Fibroblast of lung (primary cell): ENCODE data around the gene ZNF526. TPM values are rescaled to one million over a fixed set of nuclear protein-coding genes. Genes with fewer than 3 reads are reported as not detected.
A peak's percentile ranks its signal among the peaks of the same experiment; 100 is the strongest.

ENCODE experiments used
- DNase-seq, 2 donors: peaks; one replicate each; pipeline versions ENCODE4 v3.0.0 to v3.0.0-alpha.2; 2010; ENCODE audit warnings: low read depth in 2 of 2
- H2AFZ ChIP-seq: 2 replicates; pipeline ENCODE4 v1.5.1; 2012; ENCODE audit warnings: low read length, control low read depth, inconsistent platforms
- H3K27ac ChIP-seq: 2 replicates; pipeline ENCODE4 v1.5.1; 2011; ENCODE audit warnings: low read length, control low read depth; ENCODE audit not compliant: insufficient read depth
- H3K27me3 ChIP-seq: 2 replicates; pipeline ENCODE4 v1.5.1; 2011; ENCODE audit warnings: mild to moderate bottlenecking, low read length; ENCODE audit not compliant: control insufficient read depth, insufficient read depth
- H3K36me3 ChIP-seq: 2 replicates; pipeline ENCODE4 v1.5.1; 2011; ENCODE audit warnings: low read length; ENCODE audit not compliant: control insufficient read depth, insufficient read depth
- H3K4me1 ChIP-seq: 2 replicates; pipeline ENCODE4 v1.5.1; 2011; ENCODE audit warnings: low read length; ENCODE audit not compliant: control insufficient read depth, insufficient read depth; ENCODE audit errors: extremely low read depth
- H3K4me2 ChIP-seq: 2 replicates; pipeline ENCODE4 v1.5.1; 2011; ENCODE audit warnings: low read length, control low read depth; ENCODE audit not compliant: insufficient read depth; ENCODE audit errors: extremely low read depth
- H3K4me3 ChIP-seq, 4 experiments: fragments of 200-600 bp in 1 of 4; sonication (generic) in 1 of 4; replicated peaks in 1 of 4; 2 replicates each; pipeline ENCODE4 v1.5.1; 2011 to 2016; ENCODE audit warnings: low read length in 4 of 4, low read depth in 3 of 4, mild to moderate bottlenecking in 3 of 4, control low read depth in 2 of 4, inconsistent platforms in 1 of 4, mixed read lengths in 1 of 4; ENCODE audit not compliant: insufficient read depth in 1 of 4; ENCODE audit errors: control extremely low read depth in 1 of 4
- H3K79me2 ChIP-seq: 2 replicates; pipeline ENCODE4 v1.5.1; 2012; ENCODE audit warnings: mild to moderate bottlenecking, low read length, inconsistent platforms; ENCODE audit not compliant: control insufficient read depth, insufficient read depth
- H3K9ac ChIP-seq: 2 replicates; pipeline ENCODE4 v1.5.1; 2011; ENCODE audit warnings: mild to moderate bottlenecking, low read length, control low read depth; ENCODE audit not compliant: insufficient read depth
- H3K9me3 ChIP-seq: 2 replicates; pipeline ENCODE4 v1.5.1; 2012; ENCODE audit warnings: low read depth, low read length; ENCODE audit not compliant: control insufficient read depth, insufficient read depth
- H4K20me1 ChIP-seq: 2 replicates; pipeline ENCODE4 v1.5.1; 2011; ENCODE audit warnings: low read length; ENCODE audit not compliant: control insufficient read depth, insufficient read depth; ENCODE audit errors: extremely low read depth
- EZH2 ChIP-seq: IDR thresholded peaks from 2 replicates; pipeline ENCODE4 v1.5.1; 2012; ENCODE audit warnings: low read length, control low read depth, mild to moderate bottlenecking; ENCODE audit errors: missing control alignments
- polyA plus RNA-seq, 2 donors: library from polyadenylated mRNA; depleted of rRNA in 1 of 2; stranded (reverse) in 1 of 2; unstranded in 1 of 2; fragments of >200 nt; gene quantifications; 2 replicates each; pipeline ENCODE4 v1.2.1, GENCODE V29; 2011 to 2012; ENCODE audit warnings: missing spikeins in 1 of 2
- total RNA-seq: library from RNA; depleted of rRNA; stranded (reverse); fragments of >200 nt; gene quantifications from 2 replicates; pipeline ENCODE4 v1.2.1, GENCODE V29; 2014
- TF ChIP-seq, protein P1 (sequence below), 2 donors: IDR thresholded peaks in 1 of 2; conservative IDR thresholded peaks in 1 of 2; 1 replicate in 1 of 2; 2 replicates in 1 of 2; pipeline ENCODE4 v1.5.1; 2011 to 2012; ENCODE audit warnings: low read length in 2 of 2, control low read depth in 1 of 2, inconsistent platforms in 1 of 2, low read depth in 1 of 2, mild to moderate bottlenecking in 1 of 2

Gene ZNF526
- total and polyA plus RNA-seq, 2 donors (not counting 1 experiment from before 2014, with no cell fraction given), result 5.9 to 7.8 TPM

DNA sequence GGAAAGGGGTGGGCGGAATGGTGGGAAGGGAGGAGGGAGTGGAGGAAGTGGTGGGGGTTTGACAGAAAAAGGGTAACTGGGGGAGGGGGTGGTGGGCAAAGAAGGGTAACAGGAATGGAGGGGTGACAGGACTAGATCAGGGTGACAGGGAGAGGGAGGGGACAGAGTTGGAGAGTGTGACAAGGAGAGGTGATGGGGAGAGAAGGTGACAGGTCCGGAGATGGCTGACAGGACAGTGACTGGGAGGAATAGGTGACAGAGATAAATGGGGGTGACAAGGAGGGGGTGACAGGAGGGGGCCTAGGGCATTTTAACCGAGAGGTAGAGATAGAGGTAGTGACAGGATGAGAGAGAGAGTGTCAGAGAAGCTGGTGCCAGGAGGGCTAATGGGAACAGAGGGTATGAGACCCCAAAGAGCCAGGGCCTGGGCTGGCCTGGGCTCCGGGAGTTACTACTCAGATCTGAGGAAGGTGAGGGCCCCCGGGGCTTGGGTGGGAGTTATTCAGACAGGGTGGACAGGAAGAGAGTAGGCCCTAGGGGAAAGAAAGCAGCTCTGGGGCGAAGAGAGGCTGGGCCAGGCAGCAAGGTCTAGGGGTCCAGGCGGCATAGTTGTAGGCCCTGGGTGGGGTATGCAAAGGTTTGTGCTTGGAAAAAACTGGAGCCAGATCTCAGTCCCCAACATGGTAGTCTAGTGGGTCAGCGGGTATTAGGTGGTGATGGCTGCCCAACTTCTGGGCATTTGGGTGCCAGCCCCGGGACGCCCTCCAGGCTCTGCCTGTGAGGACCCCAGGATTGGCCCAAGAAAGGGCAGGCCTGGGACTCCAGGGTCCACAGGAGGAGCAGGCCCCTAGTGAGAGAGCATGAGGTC is 49.6 kb downstream of the ZNF526 start:
- H3K27ac ChIP-seq, result peak overlapping the region; percentile 97
- peaks cover 13% of the 10 kb centered on the region for H3K4me1 ChIP-seq
- H3K9me3 ChIP-seq, result no peaks in the 10 kb centered on the region
- no peak for DNase-seq
- H2AFZ ChIP-seq, result no peak overlapping the region
- H3K4me3 ChIP-seq, result peak overlapping the region; percentile 82 to 85 (median 84)
- H3K4me2 ChIP-seq, result peak overlapping the region; percentile 96
- peaks cover 41% of the 10 kb centered on the region for H3K79me2 ChIP-seq
- H4K20me1 ChIP-seq, result no peaks in the 10 kb centered on the region
- H3K27me3 ChIP-seq, result no peaks in the 10 kb centered on the region
- peaks cover 23% of the 10 kb centered on the region for H3K36me3 ChIP-seq
- peak overlapping the region; percentile 68 for H3K9ac ChIP-seq
- no peak for TF ChIP-seq EZH2
- TF ChIP-seq, protein P1, sequence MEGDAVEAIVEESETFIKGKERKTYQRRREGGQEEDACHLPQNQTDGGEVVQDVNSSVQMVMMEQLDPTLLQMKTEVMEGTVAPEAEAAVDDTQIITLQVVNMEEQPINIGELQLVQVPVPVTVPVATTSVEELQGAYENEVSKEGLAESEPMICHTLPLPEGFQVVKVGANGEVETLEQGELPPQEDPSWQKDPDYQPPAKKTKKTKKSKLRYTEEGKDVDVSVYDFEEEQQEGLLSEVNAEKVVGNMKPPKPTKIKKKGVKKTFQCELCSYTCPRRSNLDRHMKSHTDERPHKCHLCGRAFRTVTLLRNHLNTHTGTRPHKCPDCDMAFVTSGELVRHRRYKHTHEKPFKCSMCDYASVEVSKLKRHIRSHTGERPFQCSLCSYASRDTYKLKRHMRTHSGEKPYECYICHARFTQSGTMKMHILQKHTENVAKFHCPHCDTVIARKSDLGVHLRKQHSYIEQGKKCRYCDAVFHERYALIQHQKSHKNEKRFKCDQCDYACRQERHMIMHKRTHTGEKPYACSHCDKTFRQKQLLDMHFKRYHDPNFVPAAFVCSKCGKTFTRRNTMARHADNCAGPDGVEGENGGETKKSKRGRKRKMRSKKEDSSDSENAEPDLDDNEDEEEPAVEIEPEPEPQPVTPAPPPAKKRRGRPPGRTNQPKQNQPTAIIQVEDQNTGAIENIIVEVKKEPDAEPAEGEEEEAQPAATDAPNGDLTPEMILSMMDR (conservative IDR thresholded peaks at IDR 0.05 in 1 of 2, IDR thresholded peaks at IDR 0.05 in 1 of 2; ENCODE audit: low read depth in 1 of 2, low read length in 2 of 2), result no peak

DNA sequence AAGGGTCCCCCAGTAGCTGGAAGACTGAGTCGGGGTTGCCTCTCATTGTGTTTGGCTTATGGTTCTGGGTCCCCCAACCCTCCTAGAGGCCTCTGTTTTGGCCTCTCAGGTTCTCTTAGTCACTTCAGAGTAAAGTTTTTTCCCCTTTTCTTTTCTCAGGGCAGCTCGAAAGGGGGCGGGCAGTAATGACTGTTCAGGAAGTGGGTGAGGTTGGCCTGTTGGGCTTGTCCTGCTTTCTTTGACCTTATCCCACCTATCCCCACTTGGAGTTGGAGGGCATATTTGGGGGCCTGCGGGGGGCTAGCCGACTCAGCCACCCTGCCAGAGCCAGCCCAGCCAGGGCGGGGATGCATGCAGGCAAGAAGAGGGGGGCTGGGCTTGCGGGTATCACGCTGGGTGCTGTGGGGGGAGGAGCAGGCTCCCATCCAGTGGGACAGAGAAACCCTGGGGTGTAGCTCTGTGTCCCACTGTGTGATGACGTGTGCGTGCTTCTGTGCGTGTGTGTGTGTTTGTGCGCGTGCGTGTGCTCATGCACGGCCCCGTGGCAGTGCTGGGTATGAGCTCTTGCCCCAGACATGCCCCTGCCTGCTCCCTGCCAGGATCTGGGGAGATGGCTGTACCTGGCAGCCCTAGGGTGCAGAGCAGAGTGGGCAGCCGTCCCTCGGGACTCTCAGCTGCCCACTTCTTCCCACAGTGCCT is 50.4 kb downstream of the ZNF526 start:
- Histone ChIP-seq H2AFZ (no peak overlapping the region), H3K9me3 (no peaks in the 10 kb centered on the region), H3K9ac (peak overlapping the region; percentile 68), H3K4me3 (peak overlapping the region; percentile 82 to 85 (median 84)), H3K79me2 (peaks cover 46% of the 10 kb centered on the region), H4K20me1 (no peaks in the 10 kb centered on the region), H3K27ac (peak overlapping the region; percentile 97), H3K36me3 (peaks cover 26% of the 10 kb centered on the region), H3K4me1 (peaks cover 13% of the 10 kb centered on the region), H3K27me3 (no peaks in the 10 kb centered on the region), H3K4me2 (peak overlapping the region; percentile 96)
- TF ChIP-seq, protein P1 (conservative IDR thresholded peaks at IDR 0.05 in 1 of 2, IDR thresholded peaks at IDR 0.05 in 1 of 2; ENCODE audit: low read depth in 1 of 2, low read length in 2 of 2), result no peak
- no peak for TF ChIP-seq EZH2
- DNase-seq, result peak; percentile 61 to 68

DNA sequence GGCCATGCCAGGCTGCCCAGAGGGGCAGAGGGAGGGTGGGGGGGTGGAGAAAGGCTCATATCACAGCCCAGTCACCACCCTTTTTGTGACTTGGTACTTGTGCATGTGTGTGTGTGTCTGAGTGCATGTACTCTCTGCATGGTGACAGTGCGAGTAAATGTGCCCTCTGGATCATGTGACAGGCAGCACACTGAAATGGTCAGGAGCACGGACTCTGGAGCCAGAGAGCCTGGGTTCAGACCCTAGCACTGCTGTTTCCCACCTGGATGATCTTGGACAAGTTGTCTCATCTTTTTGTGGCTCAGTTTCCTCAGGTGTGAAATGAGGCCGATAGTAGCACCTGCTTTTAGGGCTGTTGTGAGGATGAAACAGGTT is 50.9 kb downstream of the ZNF526 start:
- Histone ChIP-seq H3K9ac (peak overlapping the region; percentile 68), H3K4me3 (peak overlapping the region in 2 of 4 experiments; percentile 82 to 84), H3K27ac (peak overlapping the region; percentile 97), H3K4me1 (peaks cover 13% of the 10 kb centered on the region), H3K36me3 (peaks cover 26% of the 10 kb centered on the region), H3K9me3 (no peaks in the 10 kb centered on the region), H2AFZ (no peak overlapping the region), H3K27me3 (no peaks in the 10 kb centered on the region), H3K4me2 (peak overlapping the region; percentile 96), H4K20me1 (no peaks in the 10 kb centered on the region), H3K79me2 (peaks cover 48% of the 10 kb centered on the region)
- TF ChIP-seq, protein P1 (conservative IDR thresholded peaks at IDR 0.05 in 1 of 2, IDR thresholded peaks at IDR 0.05 in 1 of 2; ENCODE audit: low read depth in 1 of 2, low read length in 2 of 2), result no peak
- DNase-seq, result no peak
